Fibroblast of gingiva (primary cell): ENCODE measurements around the gene UMODL1.
"Not testable (repeated sequence)": the region's sequence is repeated elsewhere in the genome, so short reads cannot be mapped to it uniquely, and the experiment has no call there.

Source experiments
- DNase-seq: peaks from one replicate; pipeline ENCODE4 v3.0.0-alpha.2; 2011; ENCODE audit warnings: low read depth

Gene UMODL1

GRCh38 chr21:42114646-42115045, 43.5 kb downstream of the UMODL1 start:
- no peak for DNase-seq

GRCh38 chr21:42115136-42115683, 44.1 kb downstream of the UMODL1 start:
- no peak for DNase-seq

GRCh38 chr21:42116551-42116950, 45.4 kb downstream of the UMODL1 start:
- not testable (repeated sequence) for DNase-seq

- DNase-seq, result peak; percentile 63
Measured at GRCh38 chr21:42117229-42117966, 46.3 kb downstream of the UMODL1 start.

GRCh38 chr21:42117967-42118780, 47.1 kb downstream of the UMODL1 start:
- DNase-seq, result no peak

- no peak for DNase-seq
Measured at GRCh38 chr21:42118901-42119300, 47.8 kb downstream of the UMODL1 start.

GRCh38 chr21:42120101-42120902, 49.2 kb downstream of the UMODL1 start:
- DNase-seq, result no peak

- no peak for DNase-seq
Measured at GRCh38 chr21:42120903-42121535, 49.9 kb downstream of the UMODL1 start.

- DNase-seq, result no peak
Measured at GRCh38 chr21:42121794-42122193, 50.7 kb downstream of the UMODL1 start.

GRCh38 chr21:42122398-42122797, 51.3 kb downstream of the UMODL1 start:
- no peak for DNase-seq

GRCh38 chr21:42122808-42123207, 51.7 kb downstream of the UMODL1 start:
- DNase-seq, result no peak

GRCh38 chr21:42123219-42123908, 52.2 kb downstream of the UMODL1 start:
- DNase-seq, result no peak

- DNase-seq, result no peak
Measured at GRCh38 chr21:42124081-42124480, 53.0 kb downstream of the UMODL1 start.

- no peak for DNase-seq
Measured at GRCh38 chr21:42124826-42125570, 53.9 kb downstream of the UMODL1 start.

GRCh38 chr21:42125571-42126544, 54.7 kb downstream of the UMODL1 start:
- DNase-seq, result peak; percentile 58

GRCh38 chr21:42127164-42128150, 56.3 kb downstream of the UMODL1 start:
- no peak for DNase-seq

- DNase-seq, result no peak
Measured at GRCh38 chr21:42129300-42130266, 58.5 kb downstream of the UMODL1 start.
